ENCODE results near the gene JUN. TPM values are rescaled to one million over a fixed set of nuclear protein-coding genes. Genes with fewer than 3 reads are reported as not detected.

JUN gene
- total RNA-seq, 1 donor from 2014 or later: 227 TPM

DNA sequence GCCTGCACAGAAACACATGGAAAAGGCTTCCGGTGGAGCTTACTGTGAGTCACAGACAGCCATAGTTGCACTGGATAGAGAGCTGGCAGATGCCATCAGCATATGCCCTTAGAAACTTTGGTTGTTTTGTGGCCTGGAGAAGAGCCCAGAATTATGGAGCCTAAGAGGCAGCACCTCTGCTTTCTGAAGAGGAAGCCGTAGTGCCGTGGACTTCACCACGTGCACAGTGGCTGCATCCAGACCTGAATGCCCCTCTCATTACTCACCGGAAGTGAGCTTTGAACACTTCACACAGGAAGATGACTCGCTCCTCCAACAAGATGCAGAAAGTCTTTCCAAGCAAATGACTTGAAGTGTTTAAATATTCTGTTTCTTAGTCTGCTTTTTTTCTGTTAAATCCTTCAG, 28.4 kb downstream of the JUN start:
- DNase-seq: peak; percentile 40

DNA sequence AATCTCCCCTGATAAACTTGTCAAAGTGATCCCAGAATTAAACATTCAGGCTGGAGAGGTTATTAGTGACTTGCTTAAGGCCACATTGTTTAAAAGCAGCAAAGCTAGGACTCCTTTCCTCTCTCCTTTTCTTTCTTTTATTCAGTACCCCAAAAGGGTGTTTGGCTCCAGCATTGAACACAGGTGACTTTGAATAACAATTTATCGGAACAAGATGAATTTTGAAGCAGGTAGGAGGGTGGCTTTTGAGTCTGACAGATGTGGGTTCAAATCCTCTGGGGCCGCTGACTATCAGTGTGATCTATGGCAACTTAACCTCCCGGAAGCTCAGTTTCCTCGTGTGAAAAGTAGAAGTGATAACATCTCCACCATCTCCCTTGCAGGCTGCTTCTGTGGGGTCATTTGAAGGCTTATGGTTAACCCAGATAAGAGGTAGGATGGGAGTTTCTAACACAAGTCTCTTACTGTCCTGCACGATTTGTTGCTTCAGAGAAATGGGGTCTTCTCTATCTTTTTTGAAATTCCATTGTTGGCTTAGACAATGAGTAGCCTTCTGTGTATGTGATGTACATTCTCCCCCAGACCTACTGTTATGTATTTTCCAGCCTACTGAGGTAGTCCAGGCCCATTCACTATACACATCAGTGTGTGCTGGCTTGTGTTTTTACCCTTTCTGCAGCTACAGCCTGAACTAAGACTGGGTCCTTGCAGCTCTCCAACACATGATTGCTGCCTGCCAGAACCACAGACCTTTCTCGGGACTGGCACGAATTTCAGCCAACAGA, 29.0 kb downstream of the JUN start:
- no peak for DNase-seq

DNA sequence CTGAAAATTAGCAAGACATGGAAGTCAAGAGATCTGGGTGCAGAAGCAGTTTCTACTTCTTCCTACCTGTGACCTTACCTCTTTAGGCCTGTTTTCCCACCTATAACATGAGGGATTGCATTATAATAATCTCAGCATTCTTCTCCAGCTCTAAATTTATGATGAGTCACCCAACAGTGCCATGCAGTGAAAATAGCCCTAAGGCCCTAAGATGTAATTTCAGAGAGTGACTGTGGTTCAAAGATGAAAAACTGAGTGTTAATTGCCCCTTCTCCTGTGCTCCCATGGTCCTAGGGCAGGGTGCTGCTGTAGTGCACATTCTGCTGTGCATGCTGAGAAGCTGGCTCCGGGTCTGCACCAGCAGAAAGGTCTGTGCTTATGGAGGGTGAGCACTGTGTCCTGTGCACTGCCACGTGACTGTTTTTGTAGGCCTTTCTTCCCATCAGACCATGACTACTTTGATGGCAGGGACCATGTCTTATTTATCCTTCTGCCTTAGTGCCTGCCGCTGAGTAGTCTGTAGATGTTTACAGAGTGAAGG, 29.7 kb downstream of the JUN start:
- no peak for DNase-seq

GRCh38 chr1:58753431-58753866, 30.4 kb downstream of the JUN start:
- DNase-seq: no peak

DNA sequence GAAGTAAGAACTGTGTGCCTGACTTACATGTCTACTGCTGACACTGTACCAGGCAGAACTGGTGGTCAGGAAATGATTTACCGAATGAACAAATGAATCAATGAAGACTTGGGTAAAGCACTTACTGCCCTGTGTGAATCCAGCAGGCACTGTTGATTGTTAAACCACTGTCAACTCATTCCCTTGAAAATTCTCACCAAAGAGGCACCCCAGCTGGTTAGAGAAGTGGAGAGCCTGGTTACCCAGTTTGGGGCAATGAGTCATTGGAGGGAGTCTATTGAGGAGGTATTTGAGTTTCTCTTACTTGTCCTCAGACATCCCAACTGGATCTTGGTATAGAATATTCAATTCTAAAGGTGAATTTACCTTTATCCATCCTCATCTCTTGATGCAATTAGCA, 34.2 kb downstream of the JUN start:
- DNase-seq: no peak

- no peak for DNase-seq
Measured at GRCh38 chr1:58748666-58749065, 35.2 kb downstream of the JUN start.

- no peak for DNase-seq
Measured at GRCh38 chr1:58746757-58747156, 37.1 kb downstream of the JUN start.

DNA sequence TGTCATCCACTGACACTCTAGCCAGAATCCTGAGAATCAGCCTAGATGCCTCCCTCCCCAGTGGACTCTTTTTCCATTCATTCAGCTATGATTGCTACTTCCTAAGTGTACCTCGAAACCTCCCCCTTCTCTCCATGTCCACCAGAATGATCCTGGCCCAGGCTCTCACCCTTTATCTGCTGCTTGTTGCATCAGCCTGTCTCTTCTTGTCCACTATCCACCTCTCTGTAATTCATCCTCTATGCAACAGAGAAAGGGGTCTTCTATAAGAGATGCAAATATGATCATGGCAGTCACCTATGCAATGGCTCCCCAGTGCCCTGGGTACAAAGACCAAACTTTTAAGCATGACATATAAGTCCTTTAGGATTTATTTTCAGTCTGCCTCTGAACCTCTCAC, 37.7 kb downstream of the JUN start:
- DNase-seq: no peak

- no peak for DNase-seq
Measured at GRCh38 chr1:58745666-58746065, 38.2 kb downstream of the JUN start.

- no peak for DNase-seq
Measured at GRCh38 chr1:58745117-58745516, 38.7 kb downstream of the JUN start.

- DNase-seq: no peak
Measured at GRCh38 chr1:58741678-58742553, 41.9 kb downstream of the JUN start.

GRCh38 chr1:58739856-58740466, 43.9 kb downstream of the JUN start:
- DNase-seq: peak; percentile 89

GRCh38 chr1:58738876-58739275, 45.0 kb downstream of the JUN start:
- DNase-seq: no peak

DNA sequence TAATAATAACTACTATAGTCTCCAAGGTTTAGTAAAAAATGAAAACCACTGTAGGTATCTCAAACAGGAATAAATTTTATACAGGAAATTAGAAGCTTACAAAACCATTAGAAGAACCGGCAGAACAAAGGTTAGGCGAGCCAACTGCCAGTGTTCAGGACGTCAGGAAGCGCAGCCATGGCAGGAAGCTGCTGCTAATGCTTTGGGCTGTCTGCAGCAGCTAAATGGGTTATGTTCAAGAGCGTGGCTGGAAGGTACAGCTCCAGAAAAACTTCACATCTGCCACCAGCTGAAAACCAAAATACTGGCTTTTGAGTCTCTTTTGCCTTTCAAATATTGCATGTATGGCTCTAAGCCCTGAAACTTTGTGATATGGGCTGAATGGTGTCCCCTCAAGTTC, 48.3 kb downstream of the JUN start:
- DNase-seq: no peak

GRCh38 chr1:58734630-58735029, 49.2 kb downstream of the JUN start:
- no peak for DNase-seq

- DNase-seq: peak; percentile 27
Measured at GRCh38 chr1:58732087-58732775, 51.6 kb downstream of the JUN start.

Other genes starting within 250 kb of the JUN start
- gene OMA1, start 237.3 kb downstream of the JUN start, total RNA-seq: 58.6 TPM
- 65.3 TPM for gene TACSTD2, start 206.8 kb downstream of the JUN start, total RNA-seq
- 58.1 TPM for gene MYSM1, start 84.0 kb downstream of the JUN start, total RNA-seq